22Rv1 (cell line): ENCODE data around the gene RPP30.
A peak's percentile ranks its signal among the peaks of the same experiment; 100 is the strongest.

Experiments used
- H3K27ac ChIP-seq: fragments of 450-650 bp; 2 replicates; pipeline ENCODE4 v1.5.1; 2017
- CTCF ChIP-seq: fragments of 450-650 bp; IDR thresholded peaks from 2 replicates; pipeline ENCODE4 v1.5.1; 2017; ENCODE audit warnings: mild to moderate bottlenecking
- ZFX ChIP-seq: fragments of 450-650 bp; IDR thresholded peaks from 2 replicates; pipeline ENCODE4 v1.6.1; 2017; ENCODE audit warnings: antibody characterized with exemption, borderline replicate concordance

RPP30 gene

GRCh38 chr10:90846746-90847145 is 25.0 kb upstream of the RPP30 start:
- no peak overlapping the region for H3K27ac ChIP-seq
- TF ChIP-seq ZFX (no peak), CTCF (no peak)

GRCh38 chr10:90847436-90847835 is 24.3 kb upstream of the RPP30 start:
- no peak for TF ChIP-seq ZFX
- TF ChIP-seq CTCF, result no peak
- peak overlapping the region; percentile 31; the same call in 1 of the 2 replicates for H3K27ac ChIP-seq

- H3K27ac ChIP-seq, result no peak overlapping the region
- TF ChIP-seq CTCF (no peak), ZFX (no peak)
These were observed 21.6 kb upstream of the RPP30 start for GRCh38 chr10:90849956-90850749.

GRCh38 chr10:90855126-90855525 is 16.6 kb upstream of the RPP30 start:
- TF ChIP-seq ZFX (no peak), CTCF (no peak)
- no peak overlapping the region for H3K27ac ChIP-seq

- TF ChIP-seq ZFX (no peak), CTCF (no peak)
- H3K27ac ChIP-seq, result no peak overlapping the region
These were observed 15.5 kb upstream of the RPP30 start for GRCh38 chr10:90856261-90856660.

GRCh38 chr10:90856964-90857634 is 14.7 kb upstream of the RPP30 start:
- H3K27ac ChIP-seq, result no peak overlapping the region
- TF ChIP-seq ZFX (no peak), CTCF (no peak)
